ENCODE measurements around the gene PRELID1. TPM values are rescaled to one million over a fixed set of nuclear protein-coding genes. Genes with fewer than 3 reads are reported as not detected.

Gene PRELID1
- polyA plus RNA-seq, 2 of the 4 experiments (the other 2 are of a cell fraction), result 218 to 250 TPM

DNA sequence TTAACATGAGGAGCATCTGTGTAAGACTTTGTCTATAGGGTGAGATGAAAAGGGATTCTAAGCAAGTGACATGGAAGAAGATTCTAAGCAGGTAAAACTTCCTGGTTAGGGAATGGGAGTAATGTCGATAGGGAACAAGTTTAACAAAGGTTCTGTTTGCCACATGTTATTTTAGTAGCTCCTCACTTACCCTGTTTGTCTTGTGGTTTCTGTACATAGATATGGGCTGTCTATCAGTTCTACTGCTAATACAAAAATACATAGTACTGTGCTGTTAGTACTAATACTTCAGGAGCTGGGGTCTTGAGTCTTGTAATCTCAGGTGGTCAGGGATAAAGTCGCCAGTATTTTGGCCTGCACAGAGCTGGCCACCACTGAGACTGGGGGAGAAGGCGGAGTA lies 32.9 kb upstream of the PRELID1 start:
- POLR2A ChIA-PET, result no interaction called here
- CTCF ChIA-PET, result interaction anchor here (1.0 to 2.2 kb wide), 5 partner anchors 9 to 159 kb away, joined by 3 to 8 read pairs (median 5); no protein-coding TSS in a partner anchor
- no peak overlapping the region for H3K27ac ChIP-seq
- H3K9me3 ChIP-seq, result no peaks in the 10 kb centered on the region
- no peaks in the 10 kb centered on the region for H3K4me1 ChIP-seq
- DNase-seq (ENCODE audit: low read depth in 1 of 2, low spot score in 1 of 2), result no peak
- FAIRE-seq, result no peak
- 81% methylated on average over 3 of the region's 3 CpGs for WGBS (ENCODE audit: missing lambda C conversion rate)
- ATAC-seq, result no peak
- no peak overlapping the region for H3K4me3 ChIP-seq
- no peak for TF ChIP-seq PHF8 (IDR thresholded peaks at IDR 0.05; ENCODE audit: borderline replicate concordance, low read depth)
- TF ChIP-seq FOSL2 (IDR thresholded peaks at IDR 0.05), result no peak
- TF ChIP-seq FOSL2 (CRISPR knock-in tag; IDR thresholded peaks at IDR 0.05), result no peak
- no peak for TF ChIP-seq JUNB (IDR thresholded peaks at IDR 0.05)
- TF ChIP-seq FOSB (CRISPR knock-in tag; IDR thresholded peaks at IDR 0.05), result no peak
- TF ChIP-seq, protein P1, sequence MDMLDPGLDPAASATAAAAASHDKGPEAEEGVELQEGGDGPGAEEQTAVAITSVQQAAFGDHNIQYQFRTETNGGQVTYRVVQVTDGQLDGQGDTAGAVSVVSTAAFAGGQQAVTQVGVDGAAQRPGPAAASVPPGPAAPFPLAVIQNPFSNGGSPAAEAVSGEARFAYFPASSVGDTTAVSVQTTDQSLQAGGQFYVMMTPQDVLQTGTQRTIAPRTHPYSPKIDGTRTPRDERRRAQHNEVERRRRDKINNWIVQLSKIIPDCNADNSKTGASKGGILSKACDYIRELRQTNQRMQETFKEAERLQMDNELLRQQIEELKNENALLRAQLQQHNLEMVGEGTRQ (IDR thresholded peaks at IDR 0.05), result no peak
- no peak for TF ChIP-seq ZNF302 (CRISPR knock-in tag; IDR thresholded peaks at IDR 0.05)
- no peak for TF ChIP-seq POLR2A (IDR thresholded peaks at IDR 0.05; ENCODE audit: low read length)
- TF ChIP-seq, protein P2, sequence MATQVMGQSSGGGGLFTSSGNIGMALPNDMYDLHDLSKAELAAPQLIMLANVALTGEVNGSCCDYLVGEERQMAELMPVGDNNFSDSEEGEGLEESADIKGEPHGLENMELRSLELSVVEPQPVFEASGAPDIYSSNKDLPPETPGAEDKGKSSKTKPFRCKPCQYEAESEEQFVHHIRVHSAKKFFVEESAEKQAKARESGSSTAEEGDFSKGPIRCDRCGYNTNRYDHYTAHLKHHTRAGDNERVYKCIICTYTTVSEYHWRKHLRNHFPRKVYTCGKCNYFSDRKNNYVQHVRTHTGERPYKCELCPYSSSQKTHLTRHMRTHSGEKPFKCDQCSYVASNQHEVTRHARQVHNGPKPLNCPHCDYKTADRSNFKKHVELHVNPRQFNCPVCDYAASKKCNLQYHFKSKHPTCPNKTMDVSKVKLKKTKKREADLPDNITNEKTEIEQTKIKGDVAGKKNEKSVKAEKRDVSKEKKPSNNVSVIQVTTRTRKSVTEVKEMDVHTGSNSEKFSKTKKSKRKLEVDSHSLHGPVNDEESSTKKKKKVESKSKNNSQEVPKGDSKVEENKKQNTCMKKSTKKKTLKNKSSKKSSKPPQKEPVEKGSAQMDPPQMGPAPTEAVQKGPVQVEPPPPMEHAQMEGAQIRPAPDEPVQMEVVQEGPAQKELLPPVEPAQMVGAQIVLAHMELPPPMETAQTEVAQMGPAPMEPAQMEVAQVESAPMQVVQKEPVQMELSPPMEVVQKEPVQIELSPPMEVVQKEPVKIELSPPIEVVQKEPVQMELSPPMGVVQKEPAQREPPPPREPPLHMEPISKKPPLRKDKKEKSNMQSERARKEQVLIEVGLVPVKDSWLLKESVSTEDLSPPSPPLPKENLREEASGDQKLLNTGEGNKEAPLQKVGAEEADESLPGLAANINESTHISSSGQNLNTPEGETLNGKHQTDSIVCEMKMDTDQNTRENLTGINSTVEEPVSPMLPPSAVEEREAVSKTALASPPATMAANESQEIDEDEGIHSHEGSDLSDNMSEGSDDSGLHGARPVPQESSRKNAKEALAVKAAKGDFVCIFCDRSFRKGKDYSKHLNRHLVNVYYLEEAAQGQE (IDR thresholded peaks at IDR 0.05), result no peak
- no peak for TF ChIP-seq RFX5 (IDR thresholded peaks at IDR 0.05)
- TF ChIP-seq EP300 (IDR thresholded peaks at IDR 0.05), result no peak
- no peak for TF ChIP-seq NR3C1 (IDR thresholded peaks at IDR 0.05)
- TF ChIP-seq, protein P3, sequence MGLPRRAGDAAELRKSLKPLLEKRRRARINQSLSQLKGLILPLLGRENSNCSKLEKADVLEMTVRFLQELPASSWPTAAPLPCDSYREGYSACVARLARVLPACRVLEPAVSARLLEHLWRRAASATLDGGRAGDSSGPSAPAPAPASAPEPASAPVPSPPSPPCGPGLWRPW (IDR thresholded peaks at IDR 0.05), result no peak
- TF ChIP-seq NFE2L2 (conservative IDR thresholded peaks at IDR 0.05; ENCODE audit: low read length), result no peak
- no peak for TF ChIP-seq ZC3H11A (IDR thresholded peaks at IDR 0.05)
- TF ChIP-seq, protein P4, sequence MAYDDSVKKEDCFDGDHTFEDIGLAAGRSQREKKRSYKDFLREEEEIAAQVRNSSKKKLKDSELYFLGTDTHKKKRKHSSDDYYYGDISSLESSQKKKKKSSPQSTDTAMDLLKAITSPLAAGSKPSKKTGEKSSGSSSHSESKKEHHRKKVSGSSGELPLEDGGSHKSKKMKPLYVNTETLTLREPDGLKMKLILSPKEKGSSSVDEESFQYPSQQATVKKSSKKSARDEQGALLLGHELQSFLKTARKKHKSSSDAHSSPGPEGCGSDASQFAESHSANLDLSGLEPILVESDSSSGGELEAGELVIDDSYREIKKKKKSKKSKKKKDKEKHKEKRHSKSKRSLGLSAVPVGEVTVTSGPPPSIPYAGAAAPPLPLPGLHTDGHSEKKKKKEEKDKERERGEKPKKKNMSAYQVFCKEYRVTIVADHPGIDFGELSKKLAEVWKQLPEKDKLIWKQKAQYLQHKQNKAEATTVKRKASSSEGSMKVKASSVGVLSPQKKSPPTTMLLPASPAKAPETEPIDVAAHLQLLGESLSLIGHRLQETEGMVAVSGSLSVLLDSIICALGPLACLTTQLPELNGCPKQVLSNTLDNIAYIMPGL (CRISPR knock-in tag; IDR thresholded peaks at IDR 0.05; ENCODE audit: borderline replicate concordance), result no peak
- TF ChIP-seq KDM5A (IDR thresholded peaks at IDR 0.05), result no peak
- H3K4me2 ChIP-seq, result no peak overlapping the region

DNA sequence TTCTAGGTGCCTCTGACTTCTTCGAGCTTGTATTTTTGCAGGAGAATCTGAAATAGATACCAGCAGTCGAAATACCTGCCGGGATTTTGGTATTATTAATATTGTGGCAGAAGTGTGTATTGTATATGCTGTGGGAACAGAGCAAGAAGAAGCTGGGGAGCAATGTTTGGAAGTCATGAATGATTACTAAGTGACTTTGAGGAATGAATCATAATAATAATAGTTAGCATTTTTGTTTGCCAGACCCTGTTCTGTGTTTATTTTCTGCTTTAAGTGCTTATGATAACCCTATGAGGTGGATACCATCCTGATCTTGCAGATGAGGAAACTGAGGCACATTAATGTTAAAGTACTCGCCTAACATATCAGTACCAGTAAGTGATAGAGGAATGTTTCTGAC lies 32.5 kb upstream of the PRELID1 start:
- Histone ChIP-seq H3K27ac (no peak overlapping the region), H3K4me3 (no peak overlapping the region), H3K4me1 (no peaks in the 10 kb centered on the region), H3K4me2 (no peak overlapping the region), H3K9me3 (no peaks in the 10 kb centered on the region)
- 96% methylated on average over 4 of the region's 4 CpGs for WGBS (ENCODE audit: missing lambda C conversion rate)
- no peak for ATAC-seq
- ChIA-PET CTCF (interaction anchor here (1.0 to 2.2 kb wide), 4 partner anchors 8 to 157 kb away, joined by 3 to 8 read pairs (median 4); no protein-coding TSS in a partner anchor), POLR2A (no interaction called here)
- no peak for DNase-seq (ENCODE audit: low read depth in 1 of 2, low spot score in 1 of 2)
- FAIRE-seq, result no peak
- TF ChIP-seq, protein P3 (IDR thresholded peaks at IDR 0.05), result no peak
- TF ChIP-seq HOXB5 (CRISPR knock-in tag; IDR thresholded peaks at IDR 0.05) (no peak), RAD21 (conservative IDR thresholded peaks at IDR 0.05 in 1 of 2, IDR thresholded peaks at IDR 0.05 in 1 of 2) (no peak), HOXA7 (CRISPR knock-in tag; IDR thresholded peaks at IDR 0.05) (no peak), NFE2L2 (conservative IDR thresholded peaks at IDR 0.05; ENCODE audit: low read length) (no peak), PHF8 (IDR thresholded peaks at IDR 0.05; ENCODE audit: borderline replicate concordance, low read depth) (no peak), MAZ (IDR thresholded peaks at IDR 0.05; ENCODE audit: borderline replicate concordance, low read depth, low read length) (no peak), EP300 (IDR thresholded peaks at IDR 0.05) (no peak), KDM5A (IDR thresholded peaks at IDR 0.05) (no peak)
- TF ChIP-seq, protein P5, sequence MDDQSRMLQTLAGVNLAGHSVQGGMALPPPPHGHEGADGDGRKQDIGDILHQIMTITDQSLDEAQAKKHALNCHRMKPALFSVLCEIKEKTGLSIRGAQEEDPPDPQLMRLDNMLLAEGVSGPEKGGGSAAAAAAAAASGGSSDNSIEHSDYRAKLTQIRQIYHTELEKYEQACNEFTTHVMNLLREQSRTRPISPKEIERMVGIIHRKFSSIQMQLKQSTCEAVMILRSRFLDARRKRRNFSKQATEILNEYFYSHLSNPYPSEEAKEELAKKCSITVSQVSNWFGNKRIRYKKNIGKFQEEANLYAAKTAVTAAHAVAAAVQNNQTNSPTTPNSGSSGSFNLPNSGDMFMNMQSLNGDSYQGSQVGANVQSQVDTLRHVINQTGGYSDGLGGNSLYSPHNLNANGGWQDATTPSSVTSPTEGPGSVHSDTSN (IDR thresholded peaks at IDR 0.05), result no peak
- TF ChIP-seq, protein P6, sequence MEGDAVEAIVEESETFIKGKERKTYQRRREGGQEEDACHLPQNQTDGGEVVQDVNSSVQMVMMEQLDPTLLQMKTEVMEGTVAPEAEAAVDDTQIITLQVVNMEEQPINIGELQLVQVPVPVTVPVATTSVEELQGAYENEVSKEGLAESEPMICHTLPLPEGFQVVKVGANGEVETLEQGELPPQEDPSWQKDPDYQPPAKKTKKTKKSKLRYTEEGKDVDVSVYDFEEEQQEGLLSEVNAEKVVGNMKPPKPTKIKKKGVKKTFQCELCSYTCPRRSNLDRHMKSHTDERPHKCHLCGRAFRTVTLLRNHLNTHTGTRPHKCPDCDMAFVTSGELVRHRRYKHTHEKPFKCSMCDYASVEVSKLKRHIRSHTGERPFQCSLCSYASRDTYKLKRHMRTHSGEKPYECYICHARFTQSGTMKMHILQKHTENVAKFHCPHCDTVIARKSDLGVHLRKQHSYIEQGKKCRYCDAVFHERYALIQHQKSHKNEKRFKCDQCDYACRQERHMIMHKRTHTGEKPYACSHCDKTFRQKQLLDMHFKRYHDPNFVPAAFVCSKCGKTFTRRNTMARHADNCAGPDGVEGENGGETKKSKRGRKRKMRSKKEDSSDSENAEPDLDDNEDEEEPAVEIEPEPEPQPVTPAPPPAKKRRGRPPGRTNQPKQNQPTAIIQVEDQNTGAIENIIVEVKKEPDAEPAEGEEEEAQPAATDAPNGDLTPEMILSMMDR (IDR thresholded peaks at IDR 0.05), result no peak

Measured in A549 (cell line).